HCT116 (cell line): ENCODE results near the gene RND2. TPM values are rescaled to one million over a fixed set of nuclear protein-coding genes. Genes with fewer than 3 reads are reported as not detected.

Experiments used
- ATAC-seq: fragments of 200-7000 bp; cut with Tn5 transposase; 2 replicates; pipeline ENCODE4 v1.9.1; 2020; ENCODE audit warnings: mild to moderate bottlenecking, moderate library complexity
- BruUV-seq: library from RNA; stranded (reverse); fragments of 400-500 nt; replicated peaks from 2 replicates; lab custom pipeline; 2021; lab: Mats Ljungman, UMichigan
- CTCF ChIA-PET: fragments of 300-600 bp; sonication (Branson Sonifier 250); formaldehyde crosslinking; loops from one replicate; lab custom pipeline; 2021; ENCODE audit warnings: antibody characterized with exemption; lab: Charles Lee
- POLR2A ChIA-PET: fragments of 300-600, 350-600 bp; sonication (Branson Sonifier 250); formaldehyde crosslinking; loops from one replicate; lab custom pipeline; 2021; ENCODE audit warnings: antibody characterized with exemption; lab: Charles Lee
- RAD21 ChIA-PET, 2 experiments: fragments of 300-600 bp; sonication (Branson Sonifier 250); formaldehyde crosslinking; loops; one replicate each; lab custom pipeline; 2023; ENCODE audit warnings: low total read pairs in 2 of 2; ENCODE audit not compliant: uncharacterized antibody in 2 of 2, unreplicated experiment in 2 of 2, low non-redundant PET in 1 of 2; lab: Charles Lee
- DNase-seq: peaks from one replicate; pipeline ENCODE4 v3.0.0-alpha.2; 2010; ENCODE audit warnings: low read depth, low spot score
- H2AFZ ChIP-seq: fragments of 200-600 bp; shearing (Covaris generic), sonication (generic); 2 replicates; pipeline ENCODE4 v1.6.1; 2017; ENCODE audit warnings: low read depth, mixed run types, mixed read lengths, antibody characterized with exemption, low read length; ENCODE audit not compliant: poor library complexity, severe bottlenecking
- H3K27ac ChIP-seq: 2 replicates; pipeline ENCODE4 v1.5.1; 2012; ENCODE audit warnings: low read depth, low read length
- H3K27me3 ChIP-seq: fragments of 200-600 bp; sonication (generic); 2 replicates; pipeline ENCODE4 v1.6.1; 2016; ENCODE audit warnings: mixed run types, low read length, mixed read lengths; ENCODE audit not compliant: insufficient read depth
- H3K36me3 ChIP-seq, 2 experiments: fragments of 200-500 bp in 1 of 2; fragments of 200-600 bp in 1 of 2; sonication (Bioruptor generic) in 1 of 2; sonication (generic) in 1 of 2; 2 replicates each; pipeline versions ENCODE4 v1.5.1 to v1.6.1; 2014 to 2016; ENCODE audit warnings: low read length in 2 of 2, inconsistent platforms in 1 of 2, mixed read lengths in 1 of 2, mixed run types in 1 of 2; ENCODE audit not compliant: insufficient read depth in 2 of 2, control insufficient read depth in 1 of 2
- H3K4me1 ChIP-seq, 2 experiments: fragments of 200-600 bp in 1 of 2; sonication (generic) in 1 of 2; 2 replicates each; pipeline versions ENCODE4 v1.5.1 to v1.6.1; 2012 to 2017; ENCODE audit warnings: low read length in 2 of 2, inconsistent platforms in 1 of 2, mild to moderate bottlenecking in 1 of 2, mixed read lengths in 1 of 2, mixed run types in 1 of 2, moderate library complexity in 1 of 2; ENCODE audit not compliant: insufficient read depth in 2 of 2, control insufficient read depth in 1 of 2
- H3K4me2 ChIP-seq: fragments of 200-600 bp; sonication (generic); 2 replicates; pipeline ENCODE4 v1.6.1; 2017; ENCODE audit warnings: mixed run types, low read length, mixed read lengths
- H3K4me3 ChIP-seq, 2 experiments: fragments of 200-600 bp in 1 of 2; sonication (generic) in 1 of 2; replicated peaks in 1 of 2; 2 replicates each; pipeline ENCODE4 v1.5.1; 2011 to 2016; ENCODE audit warnings: low read length in 2 of 2, control low read depth in 1 of 2, low read depth in 1 of 2, mild to moderate bottlenecking in 1 of 2, mixed read lengths in 1 of 2, mixed run types in 1 of 2
- H3K79me2 ChIP-seq: fragments of 200-600 bp; sonication (generic); 2 replicates; pipeline ENCODE4 v1.6.1; 2017; ENCODE audit warnings: mild to moderate bottlenecking, mixed run types, low read length, moderate library complexity, mixed read lengths; ENCODE audit not compliant: insufficient read depth
- H3K9ac ChIP-seq: fragments of 200-600 bp; sonication (generic); 2 replicates; pipeline ENCODE4 v1.6.1; 2016; ENCODE audit warnings: low read length, mixed read lengths
- H3K9me2 ChIP-seq: fragments of 200-600 bp; sonication (generic), shearing (Covaris generic); 2 replicates; pipeline ENCODE4 v1.6.1; 2017; ENCODE audit warnings: mixed run types, mild to moderate bottlenecking, moderate library complexity; ENCODE audit not compliant: insufficient read depth
- H3K9me3 ChIP-seq, 2 experiments: fragments of 200-500 bp in 1 of 2; fragments of 200-600 bp in 1 of 2; sonication (Bioruptor generic) in 1 of 2; sonication (generic) in 1 of 2; 2 replicates each; pipeline ENCODE4 v1.6.1; 2014 to 2017; ENCODE audit warnings: low read length in 2 of 2, mixed read lengths in 2 of 2, inconsistent platforms in 1 of 2, low read depth in 1 of 2, mild to moderate bottlenecking in 1 of 2, mixed run types in 1 of 2, moderate library complexity in 1 of 2; ENCODE audit not compliant: control insufficient read depth in 1 of 2, insufficient read depth in 1 of 2
- H4K20me1 ChIP-seq: fragments of 200-600 bp; sonication (generic), shearing (Covaris generic); 2 replicates; pipeline ENCODE4 v1.6.1; 2017; ENCODE audit warnings: mixed run types, mild to moderate bottlenecking, moderate library complexity; ENCODE audit not compliant: insufficient read depth
- CBX3 ChIP-seq: IDR thresholded peaks from 2 replicates; pipeline ENCODE4 v1.6.1; 2012; ENCODE audit warnings: low read depth
- EGR1 ChIP-seq: IDR thresholded peaks from 2 replicates; pipeline ENCODE4 v1.6.1; 2012; ENCODE audit warnings: low read depth
- ELF1 ChIP-seq: IDR thresholded peaks from 2 replicates; pipeline ENCODE4 v1.6.1; 2012; ENCODE audit warnings: low read depth, borderline replicate concordance
- EZH2 ChIP-seq: fragments of 200-600 bp; sonication (generic); IDR thresholded peaks from 2 replicates; pipeline ENCODE4 v1.6.1; 2017; ENCODE audit warnings: antibody characterized with exemption, mixed run types
- EZH2phosphoT487 ChIP-seq: fragments of 200-600 bp; IDR thresholded peaks from 2 replicates; pipeline ENCODE4 v1.6.1; 2018; ENCODE audit warnings: antibody characterized with exemption, borderline replicate concordance
- FOSL1 ChIP-seq: IDR thresholded peaks from 2 replicates; pipeline ENCODE4 v1.6.1; 2012; ENCODE audit warnings: low read depth
- JUND ChIP-seq: IDR thresholded peaks from 2 replicates; pipeline ENCODE4 v1.6.1; 2012
- POLR2A ChIP-seq: IDR thresholded peaks from 2 replicates; pipeline ENCODE4 v1.7.0; 2011; ENCODE audit warnings: borderline replicate concordance; ENCODE audit not compliant: insufficient read depth, insufficient read length; ENCODE audit errors: extremely low read depth
- POLR2AphosphoS5 ChIP-seq: IDR thresholded peaks from 2 replicates; pipeline ENCODE4 v1.6.1; 2011; ENCODE audit warnings: mild to moderate bottlenecking, low read depth, low read length, moderate library complexity
- RAD21 ChIP-seq: IDR thresholded peaks from 2 replicates; pipeline ENCODE4 v1.6.1; 2012; ENCODE audit warnings: low read depth, mild to moderate bottlenecking
- SIN3A ChIP-seq: IDR thresholded peaks from 2 replicates; pipeline ENCODE4 v1.6.1; 2012; ENCODE audit warnings: low read depth
- SP1 ChIP-seq: IDR thresholded peaks from 2 replicates; pipeline ENCODE4 v1.6.1; 2012; ENCODE audit warnings: low read depth
- SRF ChIP-seq: IDR thresholded peaks from 2 replicates; pipeline ENCODE4 v1.6.1; 2012; ENCODE audit warnings: low read depth
- TCF7L2 ChIP-seq: IDR thresholded peaks from 2 replicates; pipeline ENCODE4 v1.7.0; 2011; ENCODE audit warnings: borderline replicate concordance, inconsistent platforms; ENCODE audit not compliant: insufficient read depth, insufficient read length; ENCODE audit errors: extremely low read depth
- YY1 ChIP-seq: IDR thresholded peaks from 2 replicates; pipeline ENCODE4 v1.6.1; 2011; ENCODE audit warnings: low read length, low read depth, moderate library complexity, mild to moderate bottlenecking; ENCODE audit not compliant: insufficient replicate concordance; ENCODE audit errors: extremely low read depth
- ZFX ChIP-seq: fragments of 450-650 bp; IDR thresholded peaks from 2 replicates; pipeline ENCODE4 v1.6.1; 2017
- intact Hi-C: fragments of 100-400 bp; cut with micrococcal nuclease; formaldehyde crosslinking; loops from 2 replicates; pipeline ENCODE4 v1.10.0; 2022
- total RNA-seq: library from RNA; stranded (reverse); gene quantifications from one replicate; pipeline ENCODE4 v1.2.1, GENCODE V29; 2021; ENCODE audit not compliant: unreplicated experiment
- TF ChIP-seq, protein P1 (sequence below): IDR thresholded peaks from 2 replicates; pipeline ENCODE4 v1.6.1; 2012
- TF ChIP-seq, protein P2 (sequence below): IDR thresholded peaks from 2 replicates; pipeline ENCODE4 v1.6.1; 2011; ENCODE audit warnings: mild to moderate bottlenecking, low read length, moderate library complexity; ENCODE audit not compliant: insufficient replicate concordance; ENCODE audit errors: extremely low read depth
- TF ChIP-seq, protein P3 (sequence below): IDR thresholded peaks from 2 replicates; pipeline ENCODE4 v1.6.1; 2012
- TF ChIP-seq, protein P4 (sequence below), 3 experiments: fragments of 200-600 bp in 1 of 3; sonication (generic) in 1 of 3; IDR thresholded peaks in 2 of 3; conservative IDR thresholded peaks in 1 of 3; 2 replicates each; pipeline ENCODE4 v1.5.1; 2012 to 2017; ENCODE audit warnings: low read depth in 2 of 3, low read length in 2 of 3, antibody characterized with exemption in 1 of 3, borderline replicate concordance in 1 of 3, control low read depth in 1 of 3, mild to moderate bottlenecking in 1 of 3, mixed read lengths in 1 of 3, mixed run types in 1 of 3, moderate library complexity in 1 of 3; ENCODE audit not compliant: insufficient read depth in 1 of 3

RND2 gene
- total RNA-seq, 1 experiment from 2014 or later = 0.66 TPM

DNA sequence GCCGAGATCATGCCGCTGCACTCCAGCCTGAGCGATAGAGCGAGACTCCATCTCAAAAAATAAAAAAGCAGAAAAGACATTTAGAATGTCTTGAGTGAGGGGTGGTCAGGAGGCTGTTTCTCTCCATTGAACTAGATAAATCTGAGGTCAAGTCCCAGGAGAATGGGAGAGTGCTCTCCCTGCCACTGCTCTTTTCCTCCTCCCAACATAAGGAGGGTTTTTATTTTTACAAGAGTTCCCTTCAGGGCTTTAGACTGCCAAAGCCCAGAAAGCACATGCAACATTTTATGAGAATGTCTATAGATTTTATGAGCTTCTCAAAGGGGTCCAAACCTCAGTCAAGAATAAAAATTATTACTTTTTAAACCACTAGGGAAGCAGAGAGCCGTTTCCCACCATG is 1.6 kb downstream of the RND2 start:
- Histone ChIP-seq H3K36me3 (no peaks in the 10 kb centered on the region), H3K4me2 (no peak overlapping the region), H3K79me2 (peaks cover 3% of the 10 kb centered on the region; the same call in 1 of the 2 replicates), H4K20me1 (no peaks in the 10 kb centered on the region), H3K4me1 (peaks cover 6 to 23% of the 10 kb centered on the region in 2 experiments; a peak in 3 of 4 replicates), H3K9me3 (no peaks in the 10 kb centered on the region), H3K4me3 (no peak overlapping the region), H3K27me3 (no peaks in the 10 kb centered on the region), H3K27ac (no peak overlapping the region), H3K9ac (no peak overlapping the region), H3K9me2 (no peaks in the 10 kb centered on the region), H2AFZ (no peak overlapping the region)
- POLR2A ChIA-PET = interaction anchor here (1.6 kb wide), 1 partner anchor 29 kb away, joined by 3 read pairs; the partner anchor contains the start of gene RPL27
- TF ChIP-seq, protein P1, sequence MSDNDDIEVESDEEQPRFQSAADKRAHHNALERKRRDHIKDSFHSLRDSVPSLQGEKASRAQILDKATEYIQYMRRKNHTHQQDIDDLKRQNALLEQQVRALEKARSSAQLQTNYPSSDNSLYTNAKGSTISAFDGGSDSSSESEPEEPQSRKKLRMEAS = no peak
- TF ChIP-seq ELF1 (no peak), TCF7L2 (no peak), POLR2AphosphoS5 (no peak), SIN3A (no peak), RAD21 (no peak), EGR1 (no peak), JUND (no peak), SRF (no peak), POLR2A (no peak), EZH2phosphoT487 (no peak), SP1 (no peak), ZFX (no peak), CBX3 (no peak), EZH2 (no peak), FOSL1 (no peak), YY1 (no peak)
- TF ChIP-seq, protein P2, sequence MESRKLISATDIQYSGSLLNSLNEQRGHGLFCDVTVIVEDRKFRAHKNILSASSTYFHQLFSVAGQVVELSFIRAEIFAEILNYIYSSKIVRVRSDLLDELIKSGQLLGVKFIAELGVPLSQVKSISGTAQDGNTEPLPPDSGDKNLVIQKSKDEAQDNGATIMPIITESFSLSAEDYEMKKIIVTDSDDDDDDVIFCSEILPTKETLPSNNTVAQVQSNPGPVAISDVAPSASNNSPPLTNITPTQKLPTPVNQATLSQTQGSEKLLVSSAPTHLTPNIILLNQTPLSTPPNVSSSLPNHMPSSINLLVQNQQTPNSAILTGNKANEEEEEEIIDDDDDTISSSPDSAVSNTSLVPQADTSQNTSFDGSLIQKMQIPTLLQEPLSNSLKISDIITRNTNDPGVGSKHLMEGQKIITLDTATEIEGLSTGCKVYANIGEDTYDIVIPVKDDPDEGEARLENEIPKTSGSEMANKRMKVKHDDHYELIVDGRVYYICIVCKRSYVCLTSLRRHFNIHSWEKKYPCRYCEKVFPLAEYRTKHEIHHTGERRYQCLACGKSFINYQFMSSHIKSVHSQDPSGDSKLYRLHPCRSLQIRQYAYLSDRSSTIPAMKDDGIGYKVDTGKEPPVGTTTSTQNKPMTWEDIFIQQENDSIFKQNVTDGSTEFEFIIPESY = no peak
- TF ChIP-seq, protein P3, sequence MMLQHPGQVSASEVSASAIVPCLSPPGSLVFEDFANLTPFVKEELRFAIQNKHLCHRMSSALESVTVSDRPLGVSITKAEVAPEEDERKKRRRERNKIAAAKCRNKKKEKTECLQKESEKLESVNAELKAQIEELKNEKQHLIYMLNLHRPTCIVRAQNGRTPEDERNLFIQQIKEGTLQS = no peak
- TF ChIP-seq, protein P4, sequence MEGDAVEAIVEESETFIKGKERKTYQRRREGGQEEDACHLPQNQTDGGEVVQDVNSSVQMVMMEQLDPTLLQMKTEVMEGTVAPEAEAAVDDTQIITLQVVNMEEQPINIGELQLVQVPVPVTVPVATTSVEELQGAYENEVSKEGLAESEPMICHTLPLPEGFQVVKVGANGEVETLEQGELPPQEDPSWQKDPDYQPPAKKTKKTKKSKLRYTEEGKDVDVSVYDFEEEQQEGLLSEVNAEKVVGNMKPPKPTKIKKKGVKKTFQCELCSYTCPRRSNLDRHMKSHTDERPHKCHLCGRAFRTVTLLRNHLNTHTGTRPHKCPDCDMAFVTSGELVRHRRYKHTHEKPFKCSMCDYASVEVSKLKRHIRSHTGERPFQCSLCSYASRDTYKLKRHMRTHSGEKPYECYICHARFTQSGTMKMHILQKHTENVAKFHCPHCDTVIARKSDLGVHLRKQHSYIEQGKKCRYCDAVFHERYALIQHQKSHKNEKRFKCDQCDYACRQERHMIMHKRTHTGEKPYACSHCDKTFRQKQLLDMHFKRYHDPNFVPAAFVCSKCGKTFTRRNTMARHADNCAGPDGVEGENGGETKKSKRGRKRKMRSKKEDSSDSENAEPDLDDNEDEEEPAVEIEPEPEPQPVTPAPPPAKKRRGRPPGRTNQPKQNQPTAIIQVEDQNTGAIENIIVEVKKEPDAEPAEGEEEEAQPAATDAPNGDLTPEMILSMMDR (IDR thresholded peaks at IDR 0.05 in 2 of 3, conservative IDR thresholded peaks at IDR 0.05 in 1 of 3; ENCODE audit: borderline replicate concordance in 1 of 3, insufficient read depth in 1 of 3, low read depth in 2 of 3, low read length in 2 of 3) = no peak
- CTCF ChIA-PET = no interaction called here
- BruUV-seq = no TSS peak
- intact Hi-C loops = no loop called here
- DNase-seq (no peak), ATAC-seq (no peak)
- RAD21 ChIA-PET = no interaction called here
